GM23338 (cell line): ENCODE data around the gene PLEKHA7. TPM values are rescaled to one million over a fixed set of nuclear protein-coding genes. Genes with fewer than 3 reads are reported as not detected.
A peak's percentile ranks its signal among the peaks of the same experiment; 100 is the strongest.

Source experiments
- ATAC-seq: fragments of 200-7000 bp; cut with Tn5 transposase; 3 replicates; pipeline ENCODE4 v1.9.1; 2020
- DNase-seq: peaks from one replicate; pipeline ENCODE4 v3.0.0-alpha.2; 2015; ENCODE audit warnings: low spot score
- H2AFZ ChIP-seq: fragments of 200-600 bp; sonication (generic); 2 replicates; pipeline ENCODE4 v1.8.0; 2016; ENCODE audit warnings: antibody characterized with exemption, mild to moderate bottlenecking, moderate library complexity
- H3F3A ChIP-seq: fragments of 200-600 bp; sonication (generic); replicated peaks from 2 replicates; pipeline ENCODE4 v1.8.0; 2017; ENCODE audit warnings: antibody characterized with exemption, mixed run types, low read depth
- H3K27ac ChIP-seq: fragments of 200-600 bp; sonication (generic); 2 replicates; pipeline ENCODE4 v1.6.1; 2016; ENCODE audit warnings: low read depth
- H3K27me3 ChIP-seq: fragments of 200-600 bp; sonication (generic); 2 replicates; pipeline ENCODE4 v1.8.0; 2016; ENCODE audit warnings: mild to moderate bottlenecking, mixed run types, moderate library complexity; ENCODE audit not compliant: insufficient read depth
- H3K36me3 ChIP-seq: fragments of 200-600 bp; sonication (generic); 2 replicates; pipeline ENCODE4 v1.8.0; 2016; ENCODE audit warnings: mild to moderate bottlenecking; ENCODE audit not compliant: insufficient read depth
- H3K4me1 ChIP-seq: fragments of 200-600 bp; sonication (generic); 2 replicates; pipeline ENCODE4 v1.8.0; 2016; ENCODE audit warnings: mild to moderate bottlenecking, moderate library complexity; ENCODE audit not compliant: insufficient read depth
- H3K4me2 ChIP-seq: fragments of 200-600 bp; sonication (generic); 2 replicates; pipeline ENCODE4 v1.7.1; 2017; ENCODE audit warnings: mixed run types
- H3K4me3 ChIP-seq: fragments of 200-600 bp; sonication (generic); 2 replicates; pipeline ENCODE4 v1.6.1; 2016; ENCODE audit warnings: mixed run types
- H3K79me2 ChIP-seq: fragments of 200-600 bp; sonication (generic); replicated peaks from 2 replicates; pipeline ENCODE4 v1.8.0; 2017; ENCODE audit warnings: mild to moderate bottlenecking; ENCODE audit not compliant: insufficient read depth
- H3K9me2 ChIP-seq: fragments of 200-600 bp; sonication (generic); 2 replicates; pipeline ENCODE4 v1.8.0; 2017; ENCODE audit not compliant: insufficient read depth
- H4K20me1 ChIP-seq: fragments of 200-600 bp; sonication (generic); replicated peaks from 2 replicates; pipeline ENCODE4 v1.8.0; 2017; ENCODE audit warnings: mild to moderate bottlenecking; ENCODE audit not compliant: insufficient read depth
- H3K27ac Mint-ChIP-seq: 2 replicates; pipeline ENCODE4 v1.8.0; 2020; ENCODE audit warnings: inconsistent platforms, mild to moderate bottlenecking, moderate library complexity, mixed read lengths
- H3K27me3 Mint-ChIP-seq: 3 replicates; pipeline ENCODE4 v1.8.0; 2022; ENCODE audit warnings: low read depth, mild to moderate bottlenecking, moderate library complexity, mixed read lengths, inconsistent platforms; ENCODE audit not compliant: insufficient read depth, poor library complexity
- H3K36me3 Mint-ChIP-seq: 3 replicates; pipeline ENCODE4 v1.8.0; 2021; ENCODE audit warnings: low read depth, mild to moderate bottlenecking, inconsistent platforms, moderate library complexity, mixed read lengths
- H3K4me1 Mint-ChIP-seq: 3 replicates; pipeline ENCODE4 v1.8.0; 2020; ENCODE audit warnings: mild to moderate bottlenecking, inconsistent platforms, mixed read lengths
- H3K4me3 Mint-ChIP-seq: 3 replicates; pipeline ENCODE4 v1.8.0; 2021; ENCODE audit warnings: moderate library complexity, mild to moderate bottlenecking, inconsistent platforms, mixed read lengths
- H3K9me3 Mint-ChIP-seq: 3 replicates; pipeline ENCODE4 v1.8.0; 2020; ENCODE audit warnings: moderate library complexity, mild to moderate bottlenecking, inconsistent platforms, mixed read lengths
- CTCF ChIP-seq, 2 experiments: fragments of 200-600 bp in 1 of 2; sonication (generic) in 1 of 2; conservative IDR thresholded peaks; 2 replicates each; pipeline versions ENCODE4 v1.5.1 to v1.6.1; 2016 to 2017; ENCODE audit warnings: antibody characterized with exemption in 2 of 2, low read depth in 2 of 2, mild to moderate bottlenecking in 2 of 2, moderate library complexity in 1 of 2
- EZH2phosphoT487 ChIP-seq: fragments of 200-600 bp; sonication (generic); IDR thresholded peaks from one replicate; pipeline ENCODE4 v1.8.1; 2018; ENCODE audit warnings: antibody characterized with exemption; ENCODE audit not compliant: unreplicated experiment
- JUNB ChIP-seq: IDR thresholded peaks from one replicate; pipeline ENCODE4 v1.6.1; 2016; ENCODE audit warnings: antibody characterized with exemption; ENCODE audit not compliant: unreplicated experiment
- ZNF114 ChIP-seq: fragments of 250-450 bp; sonication (Bioruptor Pico); IDR thresholded peaks from 2 replicates; pipeline ENCODE4 v1.5.0; 2020; ENCODE audit warnings: mild to moderate bottlenecking, moderate library complexity
- ZNF462 ChIP-seq: fragments of 250-450 bp; sonication (Bioruptor Pico); IDR thresholded peaks from 2 replicates; pipeline ENCODE4 v1.5.0; 2020; ENCODE audit warnings: mild to moderate bottlenecking, moderate library complexity
- polyA plus RNA-seq: library from polyadenylated mRNA; unstranded; fragments of >200 nt; fragmentation: Nextera tagmentation; extraction: Ambion mirVana; gene quantifications from 2 replicates; pipeline ENCODE4 v1.2.1, GENCODE V29; 2016
- total RNA-seq: library from RNA; depleted of rRNA; stranded (reverse); fragments of >200 nt; shearing (Covaris generic); gene quantifications from 2 replicates; pipeline ENCODE4 v1.2.3, GENCODE V29; 2014

The PLEKHA7 gene
- total and polyA plus RNA-seq, 2 experiments from 2014 or later: 9.7 to 15.8 TPM

- TF ChIP-seq ZNF462 (CRISPR knock-in tag): no peak
- TF ChIP-seq EZH2phosphoT487: no peak
- TF ChIP-seq ZNF114 (CRISPR knock-in tag): no peak
- no peak for TF ChIP-seq JUNB
Measured at GRCh38 chr11:16981651-16982194, 32.5 kb downstream of the PLEKHA7 start (continued).

GRCh38 chr11:16979703-16980622, 34.3 kb downstream of the PLEKHA7 start:
- 0 out of 2 replicates have a peak, but pooled peaks cover 5% of the 10 kb centered on the region for H3K9me2 ChIP-seq
- TF ChIP-seq ZNF462 (CRISPR knock-in tag): no peak
- no peak for TF ChIP-seq CTCF (conservative IDR thresholded peaks at IDR 0.05; ENCODE audit: low read depth in 2 of 2)

More at GRCh38 chr11:16979703-16980622, 34.3 kb downstream of the PLEKHA7 start:
- Histone ChIP-seq H3K36me3 (no peaks in the 10 kb centered on the region), H3K4me2 (no peak overlapping the region), H3K4me3 (no peak overlapping the region), H2AFZ (no peak overlapping the region), H3K79me2 (peaks cover 24% of the 10 kb centered on the region), H3K27me3 (no peaks in the 10 kb centered on the region), H3K27ac (no peak overlapping the region), H3F3A (no peaks in the 10 kb centered on the region), H4K20me1 (peaks cover 12% of the 10 kb centered on the region; the same call in 1 of the 2 replicates), H3K4me1 (peaks cover 16% of the 10 kb centered on the region; the same call in 1 of the 2 replicates)
- Mint-ChIP-seq H3K27ac (0 out of 2 replicates have a peak overlapping the region, but pooled peaks have one; percentile 42), H3K4me1 (peaks cover 69% of the 10 kb centered on the region), H3K9me3 (no peaks in the 10 kb centered on the region), H3K4me3 (no peak overlapping the region), H3K27me3 (peaks cover 11% of the 10 kb centered on the region), H3K36me3 (no peaks in the 10 kb centered on the region; the same call in 2 of the 3 replicates)
- no peak for ATAC-seq
- no peak for DNase-seq
